CD14-positive monocyte (primary cell): ENCODE data around the gene BRAF. TPM values are rescaled to one million over a fixed set of nuclear protein-coding genes. Genes with fewer than 3 reads are reported as not detected.

Experiments used
- DNase-seq, 3 donors: peaks; one replicate each; pipeline ENCODE4 v3.0.0-alpha.2; 2011 to 2022
- H2AFZ ChIP-seq: 2 replicates; pipeline ENCODE4 v1.6.0; 2012; ENCODE audit warnings: mild to moderate bottlenecking, low read depth, low read length, inconsistent platforms; ENCODE audit not compliant: insufficient read depth, poor library complexity, severe bottlenecking
- H3K27ac ChIP-seq, 2 donors: 1 replicate in 1 of 2; 2 replicates in 1 of 2; pipeline ENCODE4 v1.5.1; 2012 to 2013; ENCODE audit warnings: low read length in 2 of 2, control low read depth in 1 of 2, inconsistent platforms in 1 of 2, low read depth in 1 of 2, mild to moderate bottlenecking in 1 of 2
- H3K27me3 ChIP-seq, 2 donors: one replicate each; pipeline versions ENCODE4 v1.6.0 to v1.6.1; 2011 to 2013; ENCODE audit warnings: low read length in 2 of 2; ENCODE audit not compliant: control insufficient read depth in 2 of 2, insufficient read depth in 2 of 2
- H3K36me3 ChIP-seq, 2 donors: replicated peaks in 1 of 2; 1 replicate in 1 of 2; 2 replicates in 1 of 2; pipeline versions ENCODE4 v1.5.1 to v1.6.1; 2012 to 2013; ENCODE audit warnings: low read length in 2 of 2, control low read depth in 1 of 2, inconsistent platforms in 1 of 2, mild to moderate bottlenecking in 1 of 2; ENCODE audit not compliant: insufficient read depth in 2 of 2, control insufficient read depth in 1 of 2
- H3K4me1 ChIP-seq, 2 donors: 1 replicate in 1 of 2; 2 replicates in 1 of 2; pipeline versions ENCODE4 v1.5.1 to v1.6.1; 2012 to 2013; ENCODE audit warnings: low read length in 2 of 2, control low read depth in 1 of 2, inconsistent platforms in 1 of 2, mild to moderate bottlenecking in 1 of 2, moderate library complexity in 1 of 2; ENCODE audit not compliant: insufficient read depth in 2 of 2, control insufficient read depth in 1 of 2
- H3K4me2 ChIP-seq: replicated peaks from 2 replicates; pipeline ENCODE3; 2012; ENCODE audit warnings: low read length, moderate library complexity, mild to moderate bottlenecking; ENCODE audit not compliant: poor library complexity, severe bottlenecking; ENCODE audit errors: extremely low read depth
- H3K4me3 ChIP-seq, 3 experiments: fragments of 200-600 bp in 1 of 3; sonication (generic) in 1 of 3; replicated peaks in 1 of 3; 1 replicate in 2 of 3; 2 replicates in 1 of 3; pipeline ENCODE4 v1.5.1; 2011 to 2013; ENCODE audit warnings: low read length in 3 of 3, mild to moderate bottlenecking in 3 of 3, control low read depth in 2 of 3, low read depth in 2 of 3, inconsistent platforms in 1 of 3, moderate library complexity in 1 of 3
- H3K79me2 ChIP-seq: 2 replicates; pipeline ENCODE4 v1.6.0; 2012; ENCODE audit warnings: mild to moderate bottlenecking, control low read depth, inconsistent platforms, low read length, moderate library complexity; ENCODE audit not compliant: insufficient read depth
- H3K9ac ChIP-seq: 2 replicates; pipeline ENCODE4 v1.6.0; 2017; ENCODE audit warnings: low read length, mild to moderate bottlenecking; ENCODE audit not compliant: insufficient read depth, poor library complexity, severe bottlenecking
- H3K9me3 ChIP-seq, 2 donors: replicated peaks in 1 of 2; 1 replicate in 1 of 2; 2 replicates in 1 of 2; pipeline versions ENCODE4 v1.5.1 to v1.6.1; 2012 to 2013; ENCODE audit warnings: low read length in 2 of 2, control low read depth in 1 of 2; ENCODE audit not compliant: control insufficient read depth in 1 of 2, insufficient read depth in 1 of 2
- H4K20me1 ChIP-seq: 2 replicates; pipeline ENCODE4 v1.6.0; 2012; ENCODE audit warnings: mild to moderate bottlenecking, low read length, control low read depth, moderate library complexity; ENCODE audit not compliant: insufficient read depth
- H3K27ac Mint-ChIP-seq, 7 donors: one replicate each; pipeline ENCODE4 v1.8.0; 2020; ENCODE audit warnings: mild to moderate bottlenecking in 7 of 7, mixed read lengths in 7 of 7, moderate library complexity in 6 of 7, inconsistent platforms in 2 of 7
- H3K27me3 Mint-ChIP-seq, 3 donors: one replicate each; pipeline ENCODE4 v1.8.0; 2021 to 2022; ENCODE audit warnings: low read depth in 3 of 3, mild to moderate bottlenecking in 3 of 3, mixed read lengths in 3 of 3, moderate library complexity in 3 of 3, inconsistent platforms in 1 of 3
- H3K36me3 Mint-ChIP-seq, 2 donors: one replicate each; pipeline ENCODE4 v1.8.0; 2020; ENCODE audit warnings: mixed read lengths in 2 of 2, inconsistent platforms in 1 of 2, mild to moderate bottlenecking in 1 of 2
- H3K4me1 Mint-ChIP-seq: one replicate; pipeline ENCODE4 v1.8.0; 2020; ENCODE audit warnings: mild to moderate bottlenecking, mixed read lengths
- H3K4me3 Mint-ChIP-seq, 2 donors: one replicate each; pipeline ENCODE4 v1.8.0; 2020; ENCODE audit warnings: mild to moderate bottlenecking in 2 of 2, mixed read lengths in 2 of 2, moderate library complexity in 1 of 2
- H3K9me3 Mint-ChIP-seq, 7 donors: one replicate each; pipeline ENCODE4 v1.8.0; 2020 to 2022; ENCODE audit warnings: mixed read lengths in 7 of 7, mild to moderate bottlenecking in 6 of 7, moderate library complexity in 6 of 7, inconsistent platforms in 2 of 7
- CTCF ChIP-seq: fragments of 200-600 bp; IDR thresholded peaks from one replicate; pipeline ENCODE4 v1.8.0; 2022; ENCODE audit warnings: antibody characterized with exemption, mild to moderate bottlenecking
- WGBS: methylation state at CpG from one replicate; pipeline ENCODE4 v1.1.5; 2013; ENCODE audit warnings: missing lambda C conversion rate; ENCODE audit not compliant: insufficient coverage; 5-methylcytosine and 5-hydroxymethylcytosine counted together
- intact Hi-C, 2 donors: fragments of 100-400 bp; cut with micrococcal nuclease; formaldehyde crosslinking; loops; one replicate each; pipeline versions ENCODE4 v1.15.0 to v1.15.1; 2023
- polyA plus RNA-seq, 3 donors: library from polyadenylated mRNA; depleted of rRNA in 1 of 3; unstranded in 2 of 3; stranded (reverse) in 1 of 3; fragments of 300-500 nt in 2 of 3; fragments of >200 nt in 1 of 3; fragmentation: Illumina TruSeq in 2 of 3; gene quantifications; 1 replicate in 2 of 3; 2 replicates in 1 of 3; pipeline ENCODE4 v1.2.3, GENCODE V29; 2012 to 2021

Gene BRAF
- polyA plus RNA-seq, 3 donors, result 3.8 to 10.0 (median 5.6) TPM

GRCh38 chr7:140696024-140696679 is 228.6 kb downstream of the BRAF start:
- Histone ChIP-seq H3K27ac (peak overlapping the region; percentile 77 to 87), H2AFZ (peak overlapping the region; percentile 96), H3K9me3 (no peaks in the 10 kb centered on the region), H3K79me2 (peaks cover 44% of the 10 kb centered on the region), H3K4me3 (peak overlapping the region; percentile 82 to 97 (median 94)), H4K20me1 (peaks cover 30% of the 10 kb centered on the region), H3K4me1 (peaks cover 15 to 21% of the 10 kb centered on the region in 2 donors), H3K4me2 (peak overlapping the region; percentile 81), H3K36me3 (peaks cover 5 to 24% of the 10 kb centered on the region in 2 donors), H3K9ac (peak overlapping the region; percentile 84), H3K27me3 (no peaks in the 10 kb centered on the region)
- peaks cover 26% of the 10 kb centered on the region for H3K4me1 Mint-ChIP-seq
- H3K4me3 Mint-ChIP-seq, result peak overlapping the region; percentile 97 to 99
- whole genome bisulfite sequencing, result 36% methylated on average over 21 of the region's 23 CpGs
- DNase-seq, result peak; percentile 86 to 87 (median 87)
- H3K36me3 Mint-ChIP-seq, result peaks cover 25% of the 10 kb centered on the region in 2 donors
- no peaks in the 10 kb centered on the region for H3K9me3 Mint-ChIP-seq
- peak overlapping the region; percentile 92 to 99 (median 96) for H3K27ac Mint-ChIP-seq
- TF ChIP-seq CTCF, result no peak
- intact Hi-C loops, result loop anchor here in 1 of 2 donors (10.0 kb wide), 1 partner anchor 229 kb away; the partner anchor contains the start of gene BRAF
- H3K27me3 Mint-ChIP-seq, result peaks cover 0 to 1% (median 1%) of the 10 kb centered on the region in 3 donors

- Histone ChIP-seq H3K4me1 (peaks cover 15 to 21% of the 10 kb centered on the region in 2 donors), H3K4me3 (no peak overlapping the region), H3K27ac (peak overlapping the region in 1 of 2 donors; percentile 87), H4K20me1 (peaks cover 26% of the 10 kb centered on the region), H2AFZ (no peak overlapping the region), H3K36me3 (peaks cover 5 to 32% of the 10 kb centered on the region in 2 donors), H3K9ac (no peak overlapping the region), H3K4me2 (no peak overlapping the region), H3K9me3 (no peaks in the 10 kb centered on the region), H3K27me3 (no peaks in the 10 kb centered on the region), H3K79me2 (peaks cover 36% of the 10 kb centered on the region)
- peaks cover 30 to 33% of the 10 kb centered on the region in 2 donors for H3K36me3 Mint-ChIP-seq
- peak overlapping the region in 4 of 7 donors; percentile 41 to 97 (median 75) for H3K27ac Mint-ChIP-seq
- intact Hi-C loops, result loop anchor here in 1 of 2 donors (10.0 kb wide), 1 partner anchor 229 kb away; the partner anchor contains the start of gene BRAF
- WGBS, result 96% methylated on average over 6 of the region's 11 CpGs
- no peak overlapping the region for H3K4me3 Mint-ChIP-seq
- H3K4me1 Mint-ChIP-seq, result peaks cover 26% of the 10 kb centered on the region
- DNase-seq, result no peak
- no peaks in the 10 kb centered on the region for H3K9me3 Mint-ChIP-seq
- H3K27me3 Mint-ChIP-seq, result peaks cover 0 to 1% (median 1%) of the 10 kb centered on the region in 3 donors
- no peak for TF ChIP-seq CTCF
Measured at GRCh38 chr7:140695381-140695780, 229.3 kb downstream of the BRAF start.
